GM19463 (cell line): ENCODE data around the gene ANKRD31.

Experiments
- ATAC-seq: cut with Tn5 transposase; IDR thresholded peaks from one replicate; pipeline ENCODE4 v1.9.1; 2021; ENCODE audit warnings: mild to moderate bottlenecking, moderate library complexity; ENCODE audit not compliant: unreplicated experiment

ANKRD31 gene

GRCh38 chr5:75062925-75063531 is 173.7 kb downstream of the ANKRD31 start:
- no peak for ATAC-seq

- ATAC-seq, result no peak
Measured at GRCh38 chr5:75059912-75060545, 176.6 kb downstream of the ANKRD31 start.

- no peak for ATAC-seq
Measured at GRCh38 chr5:75058986-75059535, 177.6 kb downstream of the ANKRD31 start.

- ATAC-seq, result no peak
Measured at GRCh38 chr5:75057561-75057960, 179.1 kb downstream of the ANKRD31 start.

GRCh38 chr5:75055727-75056144 is 180.9 kb downstream of the ANKRD31 start:
- no peak for ATAC-seq

GRCh38 chr5:75054134-75054930 is 182.3 kb downstream of the ANKRD31 start:
- no peak for ATAC-seq

GRCh38 chr5:75053304-75054133 is 183.2 kb downstream of the ANKRD31 start:
- no peak for ATAC-seq

- ATAC-seq, result no peak
Measured at GRCh38 chr5:75053054-75053303, 183.7 kb downstream of the ANKRD31 start.

GRCh38 chr5:75052192-75053053 is 184.3 kb downstream of the ANKRD31 start, which contains the start of gene GCNT4:
TSS of gene GCNT4 (minus strand) at chr5:75052558. CDS start at chr5:75030037, 22,521 bp downstream.
- ATAC-seq, result no peak

GRCh38 chr5:75051217-75051751 is 185.4 kb downstream of the ANKRD31 start:
- ATAC-seq, result no peak

GRCh38 chr5:75050415-75050814 is 186.3 kb downstream of the ANKRD31 start:
- no peak for ATAC-seq

- no peak for ATAC-seq
Measured at GRCh38 chr5:75049456-75050351, 187.0 kb downstream of the ANKRD31 start.

GRCh38 chr5:75048457-75048953 is 188.2 kb downstream of the ANKRD31 start:
- peak; percentile 31 for ATAC-seq

GRCh38 chr5:75047356-75047755 is 189.3 kb downstream of the ANKRD31 start:
- ATAC-seq, result no peak

GRCh38 chr5:75046366-75047142 is 190.1 kb downstream of the ANKRD31 start:
- ATAC-seq, result no peak

GRCh38 chr5:75045071-75045470 is 191.6 kb downstream of the ANKRD31 start:
- no peak for ATAC-seq

GRCh38 chr5:75044406-75044805 is 192.3 kb downstream of the ANKRD31 start:
- no peak for ATAC-seq
